Fibroblast of lung (primary cell): ENCODE measurements around the gene MEGF6.

Source experiments
- CTCF ChIP-seq, 2 donors: IDR thresholded peaks in 1 of 2; conservative IDR thresholded peaks in 1 of 2; 1 replicate in 1 of 2; 2 replicates in 1 of 2; pipeline ENCODE4 v1.5.1; 2011 to 2012; ENCODE audit warnings: low read length in 2 of 2, control low read depth in 1 of 2, inconsistent platforms in 1 of 2, low read depth in 1 of 2, mild to moderate bottlenecking in 1 of 2
- EZH2 ChIP-seq: IDR thresholded peaks from 2 replicates; pipeline ENCODE4 v1.5.1; 2012; ENCODE audit warnings: low read length, control low read depth, mild to moderate bottlenecking; ENCODE audit errors: missing control alignments

- TF ChIP-seq CTCF (conservative IDR thresholded peaks at IDR 0.05 in 1 of 2, IDR thresholded peaks at IDR 0.05 in 1 of 2; ENCODE audit: low read depth in 1 of 2, low read length in 2 of 2) (no peak), EZH2 (no peak)
Measured at GRCh38 chr1:3499611-3500010, 111.7 kb downstream of the MEGF6 start.
